ENCODE results near the gene GAPVD1.

The GAPVD1 gene

GRCh38 chr9:125268394-125269013, 6.9 kb downstream of the GAPVD1 start:
- no peak overlapping the region for H3K27ac ChIP-seq (ENCODE audit: low read length, poor library complexity, severe bottlenecking)
- no peak overlapping the region for H2BK12ac ChIP-seq (ENCODE audit: low read length in 2 of 2)
- H3K36me3 ChIP-seq (ENCODE audit: control insufficient read depth in 1 of 2, insufficient read depth in 2 of 2, low read depth in 1 of 2, low read length in 2 of 2), result peaks cover 8 to 16% of the 10 kb centered on the region in 2 experiments

GRCh38 chr9:125269014-125269397, 7.4 kb downstream of the GAPVD1 start:
- H4K8ac ChIP-seq (ENCODE audit: low read length), result no peak overlapping the region
- no peak overlapping the region for H3K4me2 ChIP-seq (ENCODE audit: low read length, poor library complexity, severe bottlenecking)
- no peak overlapping the region for H3K4me3 ChIP-seq (ENCODE audit: insufficient read depth in 1 of 2, low read depth in 1 of 2, low read length in 2 of 2)
- peak overlapping the region in 1 of 2 experiments; percentile 89 for H3K23ac ChIP-seq (ENCODE audit: low read length in 2 of 2)
- no peak overlapping the region for H3K4ac ChIP-seq (ENCODE audit: low read depth in 1 of 2, low read length in 2 of 2)
- H2BK12ac ChIP-seq (ENCODE audit: low read length in 2 of 2), result no peak overlapping the region
- H3K27me3 ChIP-seq (ENCODE audit: control insufficient read depth in 1 of 2, insufficient read depth in 1 of 2, low read length in 2 of 2), result no peaks in the 10 kb centered on the region
- H3K27ac ChIP-seq (ENCODE audit: low read length, poor library complexity, severe bottlenecking), result no peak overlapping the region
- H4K91ac ChIP-seq (ENCODE audit: low read length), result no peak overlapping the region
- H2AK5ac ChIP-seq (ENCODE audit: low read length, severe bottlenecking), result no peak overlapping the region
- peak overlapping the region; percentile 78 for H3K9ac ChIP-seq (ENCODE audit: low read length)
- DNase-seq, result no peak
- no peak overlapping the region for H2AFZ ChIP-seq (ENCODE audit: low read depth, low read length)
- no peak overlapping the region for H3K18ac ChIP-seq (ENCODE audit: low read depth in 1 of 2, low read length in 2 of 2)
- peaks cover 3% of the 10 kb centered on the region for H3K79me1 ChIP-seq (replicated peaks; ENCODE audit: low read length, poor library complexity, severe bottlenecking)
- no peak overlapping the region for H2BK5ac ChIP-seq (ENCODE audit: low read depth, low read length, poor library complexity, severe bottlenecking)
- peaks cover 9% of the 10 kb centered on the region for H3K4me1 ChIP-seq (ENCODE audit: control insufficient read depth, insufficient read depth, low read depth, low read length)
- WGBS, result 100% methylated on average over 1 of the region's 1 CpG
- peaks cover 3 to 11% of the 10 kb centered on the region in 2 experiments for H3K36me3 ChIP-seq (ENCODE audit: control insufficient read depth in 1 of 2, insufficient read depth in 2 of 2, low read depth in 1 of 2, low read length in 2 of 2)
- H2BK120ac ChIP-seq (ENCODE audit: low read depth, low read length), result no peak overlapping the region
- no peaks in the 10 kb centered on the region for H3K9me3 ChIP-seq (ENCODE audit: control insufficient read depth, low read length)
- no peak overlapping the region for H3K14ac ChIP-seq (ENCODE audit: low read length in 2 of 2)
- H2BK15ac ChIP-seq (ENCODE audit: low read depth, poor library complexity, severe bottlenecking), result no peak overlapping the region

More at GRCh38 chr9:125268394-125269013, 6.9 kb downstream of the GAPVD1 start:
- H2BK5ac ChIP-seq (ENCODE audit: low read depth, low read length, poor library complexity, severe bottlenecking), result no peak overlapping the region
- no peak overlapping the region for H2AFZ ChIP-seq (ENCODE audit: low read depth, low read length)
- no peak overlapping the region for H4K8ac ChIP-seq (ENCODE audit: low read length)
- no peak overlapping the region for H2BK15ac ChIP-seq (ENCODE audit: low read depth, poor library complexity, severe bottlenecking)
- H3K27me3 ChIP-seq (ENCODE audit: control insufficient read depth in 1 of 2, insufficient read depth in 1 of 2, low read length in 2 of 2), result no peaks in the 10 kb centered on the region
- H3K18ac ChIP-seq (ENCODE audit: low read depth in 1 of 2, low read length in 2 of 2), result no peak overlapping the region
- no peak overlapping the region for H2AK5ac ChIP-seq (ENCODE audit: low read length, severe bottlenecking)
- peaks cover 9% of the 10 kb centered on the region for H3K4me1 ChIP-seq (ENCODE audit: control insufficient read depth, insufficient read depth, low read depth, low read length)
- H3K4me2 ChIP-seq (ENCODE audit: low read length, poor library complexity, severe bottlenecking), result no peak overlapping the region
- no peak overlapping the region for H3K14ac ChIP-seq (ENCODE audit: low read length in 2 of 2)
- H3K23ac ChIP-seq (ENCODE audit: low read length in 2 of 2), result no peak overlapping the region
- no peak overlapping the region for H3K4me3 ChIP-seq (ENCODE audit: insufficient read depth in 1 of 2, low read depth in 1 of 2, low read length in 2 of 2)
- no peaks in the 10 kb centered on the region for H3K9me3 ChIP-seq (ENCODE audit: control insufficient read depth, low read length)
- peaks cover 3% of the 10 kb centered on the region for H3K79me1 ChIP-seq (replicated peaks; ENCODE audit: low read length, poor library complexity, severe bottlenecking)
- WGBS, result 95% methylated on average over 2 of the region's 6 CpGs
- H4K91ac ChIP-seq (ENCODE audit: low read length), result no peak overlapping the region
- DNase-seq, result no peak
- no peak overlapping the region for H2BK120ac ChIP-seq (ENCODE audit: low read depth, low read length)
- no peak overlapping the region for H3K4ac ChIP-seq (ENCODE audit: low read depth in 1 of 2, low read length in 2 of 2)
- peak overlapping the region; percentile 78 for H3K9ac ChIP-seq (ENCODE audit: low read length)

GRCh38 chr9:125271081-125271480, 9.5 kb downstream of the GAPVD1 start:
- H4K91ac ChIP-seq (ENCODE audit: low read length), result no peak overlapping the region
- 100% methylated on average over 3 of the region's 5 CpGs for WGBS

GRCh38 chr9:125272697-125273096, 11.1 kb downstream of the GAPVD1 start:
- Histone ChIP-seq H3K27me3 (ENCODE audit: control insufficient read depth in 1 of 2, insufficient read depth in 1 of 2, low read length in 2 of 2) (no peaks in the 10 kb centered on the region), H3K79me1 (replicated peaks; ENCODE audit: low read length, poor library complexity, severe bottlenecking) (peaks cover 1% of the 10 kb centered on the region), H4K8ac (ENCODE audit: low read length) (no peak overlapping the region), H3K36me3 (ENCODE audit: control insufficient read depth in 1 of 2, insufficient read depth in 2 of 2, low read depth in 1 of 2, low read length in 2 of 2) (no peaks in the 10 kb centered on the region), H3K9me3 (ENCODE audit: control insufficient read depth, low read length) (no peaks in the 10 kb centered on the region), H2AFZ (ENCODE audit: low read depth, low read length) (no peak overlapping the region), H2BK15ac (ENCODE audit: low read depth, poor library complexity, severe bottlenecking) (no peak overlapping the region), H2BK120ac (ENCODE audit: low read depth, low read length) (no peak overlapping the region), H3K4me1 (ENCODE audit: control insufficient read depth, insufficient read depth, low read depth, low read length) (peaks cover 16% of the 10 kb centered on the region), H3K4me3 (ENCODE audit: insufficient read depth in 1 of 2, low read depth in 1 of 2, low read length in 2 of 2) (no peak overlapping the region), H4K91ac (ENCODE audit: low read length) (no peak overlapping the region), H3K4ac (ENCODE audit: low read depth in 1 of 2, low read length in 2 of 2) (no peak overlapping the region), H3K14ac (ENCODE audit: low read length in 2 of 2) (no peak overlapping the region), H3K18ac (ENCODE audit: low read depth in 1 of 2, low read length in 2 of 2) (no peak overlapping the region), H3K9ac (ENCODE audit: low read length) (no peak overlapping the region), H3K4me2 (ENCODE audit: low read length, poor library complexity, severe bottlenecking) (no peak overlapping the region), H3K27ac (ENCODE audit: low read length, poor library complexity, severe bottlenecking) (peak overlapping the region; percentile 74), H3K23ac (ENCODE audit: low read length in 2 of 2) (no peak overlapping the region), H2AK5ac (ENCODE audit: low read length, severe bottlenecking) (no peak overlapping the region), H2BK5ac (ENCODE audit: low read depth, low read length, poor library complexity, severe bottlenecking) (no peak overlapping the region), H2BK12ac (ENCODE audit: low read length in 2 of 2) (no peak overlapping the region)
- WGBS, result 95% methylated on average over 2 of the region's 3 CpGs
- DNase-seq, result peak; percentile 34

More at GRCh38 chr9:125271081-125271480, 9.5 kb downstream of the GAPVD1 start:
- no peak for DNase-seq
- no peak overlapping the region for H3K4me3 ChIP-seq (ENCODE audit: insufficient read depth in 1 of 2, low read depth in 1 of 2, low read length in 2 of 2)
- no peaks in the 10 kb centered on the region for H3K27me3 ChIP-seq (ENCODE audit: control insufficient read depth in 1 of 2, insufficient read depth in 1 of 2, low read length in 2 of 2)
- H2BK120ac ChIP-seq (ENCODE audit: low read depth, low read length), result no peak overlapping the region
- H2BK12ac ChIP-seq (ENCODE audit: low read length in 2 of 2), result no peak overlapping the region
- H2BK5ac ChIP-seq (ENCODE audit: low read depth, low read length, poor library complexity, severe bottlenecking), result no peak overlapping the region
- peaks cover 9% of the 10 kb centered on the region for H3K4me1 ChIP-seq (ENCODE audit: control insufficient read depth, insufficient read depth, low read depth, low read length)
- H3K23ac ChIP-seq (ENCODE audit: low read length in 2 of 2), result no peak overlapping the region
- H3K9me3 ChIP-seq (ENCODE audit: control insufficient read depth, low read length), result no peaks in the 10 kb centered on the region
- no peak overlapping the region for H3K4me2 ChIP-seq (ENCODE audit: low read length, poor library complexity, severe bottlenecking)
- no peak overlapping the region for H3K9ac ChIP-seq (ENCODE audit: low read length)
- peaks cover 0 to 5% of the 10 kb centered on the region in 2 experiments for H3K36me3 ChIP-seq (ENCODE audit: control insufficient read depth in 1 of 2, insufficient read depth in 2 of 2, low read depth in 1 of 2, low read length in 2 of 2)
- H3K18ac ChIP-seq (ENCODE audit: low read depth in 1 of 2, low read length in 2 of 2), result no peak overlapping the region
- peaks cover 5% of the 10 kb centered on the region for H3K79me1 ChIP-seq (replicated peaks; ENCODE audit: low read length, poor library complexity, severe bottlenecking)
- no peak overlapping the region for H4K8ac ChIP-seq (ENCODE audit: low read length)
- no peak overlapping the region for H2AFZ ChIP-seq (ENCODE audit: low read depth, low read length)
- no peak overlapping the region for H3K4ac ChIP-seq (ENCODE audit: low read depth in 1 of 2, low read length in 2 of 2)
- no peak overlapping the region for H2BK15ac ChIP-seq (ENCODE audit: low read depth, poor library complexity, severe bottlenecking)
- H3K14ac ChIP-seq (ENCODE audit: low read length in 2 of 2), result no peak overlapping the region
- peak overlapping the region; percentile 83 for H2AK5ac ChIP-seq (ENCODE audit: low read length, severe bottlenecking)
- H3K27ac ChIP-seq (ENCODE audit: low read length, poor library complexity, severe bottlenecking), result no peak overlapping the region

All from mesenchymal stem cell (in vitro differentiated cells and primary cell).